HFF-Myc (cell line): ENCODE measurements around the gene SAMM50.

Experiments
- DNase-seq: peaks from one replicate; pipeline ENCODE4 v3.0.0-alpha.2; 2011; ENCODE audit warnings: low read depth; ENCODE audit errors: extremely low read depth
- H3K4me3 ChIP-seq: replicated peaks from 2 replicates; pipeline ENCODE4 v1.5.1; 2011; ENCODE audit warnings: low read depth, mild to moderate bottlenecking, control low read depth, low read length
- CTCF ChIP-seq: IDR thresholded peaks from 2 replicates; pipeline ENCODE4 v1.5.1; 2012; ENCODE audit warnings: mild to moderate bottlenecking, low read depth, low read length, control low read depth; ENCODE audit errors: missing control alignments

SAMM50 gene

GRCh38 chr22:43925433-43926348 is 29.6 kb upstream of the SAMM50 start:
- peak overlapping the region; percentile 75 for H3K4me3 ChIP-seq
- DNase-seq = no peak
- TF ChIP-seq CTCF = no peak

- DNase-seq = no peak
- no peak overlapping the region for H3K4me3 ChIP-seq
- no peak for TF ChIP-seq CTCF
Measured at GRCh38 chr22:43926349-43926710, 28.9 kb upstream of the SAMM50 start.

- no peak for TF ChIP-seq CTCF
- H3K4me3 ChIP-seq = no peak overlapping the region
- DNase-seq = no peak
Measured at GRCh38 chr22:43928468-43928867, 26.8 kb upstream of the SAMM50 start.

- TF ChIP-seq CTCF = no peak
- H3K4me3 ChIP-seq = no peak overlapping the region
- DNase-seq = no peak
Measured at GRCh38 chr22:43928908-43929307, 26.3 kb upstream of the SAMM50 start.

- no peak for DNase-seq
- H3K4me3 ChIP-seq = no peak overlapping the region
- TF ChIP-seq CTCF = no peak
Measured at GRCh38 chr22:43931771-43932170, 23.5 kb upstream of the SAMM50 start.

GRCh38 chr22:43941449-43941848 is 13.8 kb upstream of the SAMM50 start:
- no peak for DNase-seq
- no peak overlapping the region for H3K4me3 ChIP-seq
- TF ChIP-seq CTCF = no peak
